ENCODE measurements around the gene B4GALT1. TPM values are rescaled to one million over a fixed set of nuclear protein-coding genes. Genes with fewer than 3 reads are reported as not detected.

The B4GALT1 gene
- total and polyA plus RNA-seq, 9 donors, result 35.8 to 226 (median 88.3) TPM

DNA sequence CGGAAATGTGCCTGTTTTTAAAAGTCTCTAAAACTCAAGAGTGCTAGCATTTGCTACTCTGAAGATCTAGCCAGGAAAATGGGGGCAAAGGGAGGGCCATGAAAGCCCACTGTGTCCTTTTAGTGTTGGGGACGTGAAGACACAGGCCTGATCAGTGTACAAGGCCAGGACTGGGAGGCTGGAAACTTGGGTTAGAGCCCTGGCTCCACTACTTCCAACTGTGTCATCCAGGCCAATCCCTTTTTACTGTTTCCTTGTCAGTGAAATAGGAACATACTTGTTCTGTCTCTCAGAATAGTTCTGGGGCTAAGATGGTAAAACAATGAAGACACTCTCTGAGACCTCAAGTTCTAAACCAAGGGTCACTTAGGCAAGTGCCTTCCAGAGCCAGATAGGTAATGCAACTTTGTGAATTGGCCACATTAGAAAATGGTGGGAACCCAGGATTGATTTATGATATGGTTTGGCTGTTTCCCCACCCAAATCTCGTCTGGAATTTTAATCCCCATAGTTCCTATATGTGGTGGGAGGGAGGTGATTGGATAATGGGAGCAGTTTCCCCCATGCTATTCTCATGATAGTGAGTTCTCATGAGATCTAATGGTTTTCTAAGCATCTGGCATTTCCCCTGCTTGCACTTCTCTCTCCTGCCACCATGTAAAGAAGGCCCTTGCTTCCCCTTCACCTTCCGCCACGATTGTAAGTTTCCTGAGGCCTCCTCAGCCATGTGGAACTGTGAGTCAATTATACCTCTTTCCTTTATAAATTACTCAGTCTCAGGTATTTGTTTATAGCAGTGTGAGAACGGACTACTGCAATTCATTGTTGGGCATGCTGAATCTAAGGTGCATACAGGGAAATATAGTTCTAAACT is 30.4 kb upstream of the B4GALT1 start:
- H3K4me3 ChIP-seq, result no peak overlapping the region
- intact Hi-C loops (cut with DNase I), result no loop called here

DNA sequence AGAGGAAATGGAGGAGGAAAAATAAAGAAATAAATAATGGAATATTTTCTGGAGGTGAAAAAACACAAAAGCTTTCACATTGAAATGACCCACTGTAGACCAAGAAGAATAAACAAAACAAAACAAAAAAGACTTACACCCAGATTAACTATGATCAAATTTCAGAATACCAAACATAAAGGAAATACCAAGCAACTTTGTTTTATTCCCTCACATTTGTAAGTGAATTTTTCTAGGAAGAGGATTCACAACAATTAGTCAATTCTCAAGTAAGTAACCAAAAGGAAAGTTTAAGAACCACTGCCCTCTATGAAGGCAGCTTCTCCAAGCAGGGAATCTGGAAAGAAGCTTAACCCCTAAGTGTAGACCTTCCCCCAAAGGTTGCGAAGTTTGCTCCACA is 29.6 kb upstream of the B4GALT1 start:
- no peak for DNase-seq
- Histone ChIP-seq H3K27ac (no peak overlapping the region), H3K36me3 (no peaks in the 10 kb centered on the region), H3K4me3 (no peak overlapping the region), H3K4me1 (ENCODE audit: insufficient read depth) (no peaks in the 10 kb centered on the region), H3K27me3 (no peaks in the 10 kb centered on the region), H3K9me3 (no peaks in the 10 kb centered on the region)
- intact Hi-C loops (cut with DNase I), result no loop called here
- whole genome bisulfite sequencing, 3 donors, result 95 to 98% (median 95%) methylated on average over 1 of the region's 1 CpG
- TF ChIP-seq EP300 (IDR thresholded peaks at IDR 0.05) (no peak), CTCF (IDR thresholded peaks at IDR 0.05) (no peak), POLR2A (IDR thresholded peaks at IDR 0.05) (no peak)

More for the DNA sequence above, 30.4 kb upstream of the B4GALT1 start:
- peak in 1 of 5 donors; percentile 52 for DNase-seq
- Histone ChIP-seq H3K27ac (no peak overlapping the region), H3K9me3 (no peaks in the 10 kb centered on the region), H3K36me3 (no peaks in the 10 kb centered on the region), H3K4me1 (ENCODE audit: insufficient read depth) (no peaks in the 10 kb centered on the region), H3K27me3 (no peaks in the 10 kb centered on the region)
- TF ChIP-seq POLR2A (IDR thresholded peaks at IDR 0.05), result no peak
- TF ChIP-seq EP300 (IDR thresholded peaks at IDR 0.05), result no peak
- no peak for TF ChIP-seq CTCF (IDR thresholded peaks at IDR 0.05)
- WGBS, 3 donors, result 49 to 71% (median 71%) methylated on average over 6 of the region's 6 CpGs

DNA sequence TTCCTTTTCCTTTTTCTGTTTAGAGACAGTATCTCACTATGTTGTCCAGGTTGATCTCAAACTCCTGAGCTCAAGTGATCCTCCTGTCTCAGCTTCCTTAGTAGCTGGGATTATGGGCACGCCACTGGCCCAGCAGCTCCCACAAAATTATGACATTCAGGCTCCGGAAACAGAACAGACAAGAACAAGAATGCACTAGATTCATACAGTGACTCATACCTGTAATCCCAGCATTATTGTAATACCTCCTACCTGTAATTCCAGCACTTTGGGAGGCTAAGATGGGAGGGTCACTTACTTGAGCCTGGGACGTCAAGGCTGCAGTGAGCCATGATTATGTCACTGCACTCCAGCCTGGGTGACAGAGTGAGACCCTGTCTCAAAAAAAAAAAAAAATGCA is 26.7 kb upstream of the B4GALT1 start:
- H3K4me3 ChIP-seq, result no peak overlapping the region
- no peaks in the 10 kb centered on the region for H3K4me1 ChIP-seq (ENCODE audit: insufficient read depth)
- intact Hi-C loops (cut with DNase I), result no loop called here
- 63 to 96% (median 75%) methylated on average over 3 of the region's 3 CpGs for WGBS, 3 donors
- TF ChIP-seq CTCF (IDR thresholded peaks at IDR 0.05) (no peak), EP300 (IDR thresholded peaks at IDR 0.05) (no peak), POLR2A (IDR thresholded peaks at IDR 0.05) (no peak)
- DNase-seq, result no peak
- H3K36me3 ChIP-seq, result no peaks in the 10 kb centered on the region
- no peaks in the 10 kb centered on the region for H3K27me3 ChIP-seq
- H3K9me3 ChIP-seq, result no peaks in the 10 kb centered on the region
- H3K27ac ChIP-seq, result no peak overlapping the region

GRCh38 chr9:33192493-33193255 is 25.5 kb upstream of the B4GALT1 start:
- TF ChIP-seq POLR2A (IDR thresholded peaks at IDR 0.05) (no peak), CTCF (IDR thresholded peaks at IDR 0.05) (no peak), EP300 (IDR thresholded peaks at IDR 0.05) (no peak)
- 47 to 65% (median 52%) methylated on average over 3 of the region's 3 CpGs for WGBS, 3 donors
- Histone ChIP-seq H3K4me1 (ENCODE audit: insufficient read depth) (no peaks in the 10 kb centered on the region), H3K27ac (no peak overlapping the region), H3K4me3 (no peak overlapping the region), H3K36me3 (no peaks in the 10 kb centered on the region), H3K27me3 (no peaks in the 10 kb centered on the region), H3K9me3 (no peaks in the 10 kb centered on the region)
- intact Hi-C loops (cut with DNase I), result no loop called here
- DNase-seq, result no peak

Measured in ovary (tissue), 9 donors.